Midbrain (tissue), 1 donor: ENCODE results near the gene C21orf91.

ENCODE experiments used
- DNase-seq: peaks from one replicate; lab custom pipeline; 2025; lab: John Stamatoyannopoulos, UW

Gene C21orf91

DNA sequence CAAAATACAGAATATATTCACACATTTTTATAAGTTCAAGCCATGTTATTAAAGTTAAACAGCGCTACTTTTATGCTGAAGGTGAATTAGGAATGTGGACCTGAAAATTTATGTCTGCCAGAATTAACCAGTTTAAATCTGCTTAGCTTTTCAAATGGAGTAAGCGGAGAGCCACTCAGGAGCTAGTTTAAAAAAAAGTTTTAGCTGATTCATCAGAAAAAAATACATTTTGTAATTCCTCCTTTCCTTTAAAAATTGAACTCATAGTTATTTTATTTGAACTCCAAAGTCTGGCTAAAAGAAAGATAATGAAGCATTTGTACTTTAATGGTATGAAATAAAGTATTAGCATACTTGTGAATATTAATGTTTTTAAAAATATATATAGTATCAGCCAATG lies 21.2 kb downstream of the C21orf91 start:
- no peak for DNase-seq

GRCh38 chr21:17796503-17796902 lies 22.7 kb downstream of the C21orf91 start:
- no peak for DNase-seq

DNA sequence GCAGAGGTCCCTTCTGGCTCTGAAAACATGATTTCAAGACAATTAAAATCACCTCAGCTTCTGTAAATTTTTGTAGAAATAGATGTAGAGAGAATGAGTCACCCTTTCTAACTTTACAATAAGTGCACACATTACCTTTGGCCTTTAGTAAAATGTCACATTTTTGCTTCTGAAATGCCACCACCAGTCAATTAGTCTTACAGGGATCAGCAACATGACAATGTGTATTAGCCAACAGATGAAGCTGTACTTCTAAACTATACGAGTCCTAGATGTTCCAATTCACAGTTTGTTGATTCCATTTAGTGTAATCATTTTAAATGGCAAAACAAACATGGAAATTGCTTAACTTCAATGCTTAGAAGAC lies 23.1 kb downstream of the C21orf91 start:
- DNase-seq, result no peak

DNA sequence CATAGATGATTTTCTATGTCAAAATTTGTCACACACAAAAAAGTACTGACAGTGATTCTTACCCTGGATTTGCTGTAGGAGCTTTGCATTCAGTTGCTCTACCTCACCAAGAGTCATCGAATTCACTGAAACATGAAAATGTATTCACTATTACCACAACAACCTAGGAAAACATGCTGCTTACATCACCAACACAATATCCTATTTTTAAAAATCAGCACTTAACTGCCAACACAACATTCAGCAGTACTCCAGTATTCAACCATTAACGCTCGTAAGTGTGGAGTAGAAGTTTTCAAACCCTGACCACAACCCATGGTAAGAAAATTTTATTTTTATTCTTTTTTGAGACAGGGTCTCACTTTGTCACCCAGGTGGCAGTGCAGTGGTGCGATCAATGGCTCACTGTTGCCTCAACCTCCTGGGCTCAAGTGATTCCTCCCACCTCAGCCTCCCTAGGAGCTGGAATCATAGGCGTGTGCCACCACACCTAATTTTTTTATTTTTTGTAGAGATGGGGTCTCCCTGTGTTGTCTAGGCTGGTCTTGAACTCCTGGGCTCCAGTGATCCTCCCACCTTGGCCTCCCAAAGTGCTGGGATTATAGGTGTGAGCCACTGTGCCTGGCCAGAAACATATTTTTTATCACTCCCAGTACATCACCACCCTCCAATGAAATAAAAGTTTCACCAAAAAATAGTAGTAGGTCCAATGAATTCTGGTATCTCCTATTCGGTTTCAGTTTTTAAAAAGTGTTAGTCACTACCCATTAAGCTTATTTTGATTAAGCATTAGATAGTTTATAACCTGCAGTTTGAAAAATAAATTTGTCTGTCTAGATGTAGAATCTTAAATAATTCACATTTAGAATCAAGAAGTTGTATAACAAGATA lies 23.8 kb downstream of the C21orf91 start:
- DNase-seq, result no peak

GRCh38 chr21:17794518-17795145 lies 24.5 kb downstream of the C21orf91 start:
- no peak for DNase-seq

DNA sequence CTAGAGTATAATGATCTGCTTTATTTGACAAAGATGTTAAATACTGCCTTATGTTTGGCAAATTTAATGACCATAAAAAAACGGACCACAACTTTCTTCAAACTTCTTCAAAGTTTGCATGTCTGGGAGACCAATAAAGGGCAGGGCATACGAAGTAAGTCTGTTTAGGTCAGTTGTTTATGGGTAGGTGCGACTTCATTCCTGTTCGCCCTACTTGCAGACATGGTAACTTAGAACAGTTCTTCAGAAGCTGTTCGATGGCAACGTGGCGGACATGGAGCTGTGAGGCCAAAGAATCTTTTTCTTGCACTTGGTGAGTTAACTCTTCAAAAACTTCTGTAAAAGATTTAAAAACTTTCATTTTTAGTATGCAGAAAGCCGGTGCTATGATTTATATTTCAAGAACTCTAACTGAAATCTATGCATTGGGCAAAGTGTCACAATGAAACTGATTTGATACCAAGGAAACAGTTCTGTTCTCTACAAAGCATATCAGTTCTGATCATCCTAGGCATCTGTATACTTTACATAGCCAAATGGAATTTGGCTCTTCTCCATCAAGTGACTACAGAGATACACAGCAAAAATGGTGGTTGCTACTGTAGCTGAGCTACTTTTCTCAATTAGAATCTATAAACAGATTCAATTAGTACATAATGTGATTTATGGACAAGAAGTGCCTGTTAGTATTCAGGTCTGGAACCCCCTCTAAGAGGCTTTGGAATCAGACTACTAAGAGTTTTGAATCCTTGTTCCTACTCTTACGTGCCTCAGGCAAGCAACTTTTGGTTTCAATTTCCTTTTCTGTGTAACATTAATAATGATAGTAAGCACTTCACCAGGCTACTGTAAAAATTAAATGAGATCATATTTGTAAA lies 25.7 kb downstream of the C21orf91 start:
- peak; percentile 10 for DNase-seq

DNA sequence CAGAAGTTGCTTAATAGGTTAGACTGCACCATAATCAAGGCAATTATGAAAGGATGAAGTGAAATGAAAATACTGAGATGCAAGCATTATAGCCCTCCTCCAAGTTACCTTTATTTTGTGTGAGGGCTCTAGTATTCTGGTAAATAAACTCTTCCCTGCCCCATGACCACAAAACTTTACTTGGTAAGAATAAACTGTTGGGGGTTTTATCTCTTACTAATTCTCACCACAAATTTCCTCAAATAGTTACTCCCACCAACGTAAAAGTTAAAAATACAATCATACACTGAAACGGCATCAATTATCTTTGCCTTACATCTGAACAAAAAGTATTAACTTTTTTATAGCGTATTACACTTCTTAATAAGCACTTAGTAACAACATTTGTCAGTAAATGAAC lies 29.5 kb downstream of the C21orf91 start:
- DNase-seq, result no peak

DNA sequence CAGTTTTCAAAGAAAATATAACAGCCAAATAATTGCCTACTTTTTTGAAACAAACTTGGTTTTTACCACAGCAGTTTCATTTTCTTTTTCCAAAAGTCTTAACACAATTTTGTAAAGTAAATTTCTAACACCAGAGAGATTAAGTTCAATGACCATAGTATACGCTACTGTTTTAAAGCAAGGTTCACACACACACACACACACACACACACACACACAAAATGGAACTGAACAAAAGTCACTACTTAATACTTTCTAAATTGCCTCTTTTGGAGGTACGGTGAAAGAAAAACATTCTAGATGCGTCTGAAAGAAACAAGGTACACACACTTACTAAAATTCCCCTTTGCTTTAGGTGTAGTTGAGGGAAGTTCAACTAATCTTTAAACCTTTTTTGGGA lies 30.1 kb downstream of the C21orf91 start:
- no peak for DNase-seq

DNA sequence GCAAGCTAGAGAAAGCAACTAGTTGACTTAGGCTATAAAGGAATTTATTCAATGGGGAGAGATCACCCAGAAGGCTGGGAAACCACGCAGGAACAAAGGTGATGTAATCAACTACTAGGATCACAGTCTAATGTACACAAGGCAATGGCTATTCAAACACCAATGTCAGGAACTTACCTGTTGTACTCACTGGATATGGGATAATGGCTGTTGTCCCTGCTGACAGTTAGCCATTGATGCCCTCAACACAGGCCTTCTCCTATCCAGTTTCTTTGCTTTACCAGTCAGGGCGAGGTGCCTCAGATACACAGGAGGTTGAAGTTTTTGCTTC lies 32.3 kb downstream of the C21orf91 start:
- DNase-seq, result no peak

- no peak for DNase-seq
These were observed 32.9 kb downstream of the C21orf91 start for GRCh38 chr21:17786071-17786850.

GRCh38 chr21:17785403-17785788 lies 33.8 kb downstream of the C21orf91 start:
- DNase-seq, result no peak

DNA sequence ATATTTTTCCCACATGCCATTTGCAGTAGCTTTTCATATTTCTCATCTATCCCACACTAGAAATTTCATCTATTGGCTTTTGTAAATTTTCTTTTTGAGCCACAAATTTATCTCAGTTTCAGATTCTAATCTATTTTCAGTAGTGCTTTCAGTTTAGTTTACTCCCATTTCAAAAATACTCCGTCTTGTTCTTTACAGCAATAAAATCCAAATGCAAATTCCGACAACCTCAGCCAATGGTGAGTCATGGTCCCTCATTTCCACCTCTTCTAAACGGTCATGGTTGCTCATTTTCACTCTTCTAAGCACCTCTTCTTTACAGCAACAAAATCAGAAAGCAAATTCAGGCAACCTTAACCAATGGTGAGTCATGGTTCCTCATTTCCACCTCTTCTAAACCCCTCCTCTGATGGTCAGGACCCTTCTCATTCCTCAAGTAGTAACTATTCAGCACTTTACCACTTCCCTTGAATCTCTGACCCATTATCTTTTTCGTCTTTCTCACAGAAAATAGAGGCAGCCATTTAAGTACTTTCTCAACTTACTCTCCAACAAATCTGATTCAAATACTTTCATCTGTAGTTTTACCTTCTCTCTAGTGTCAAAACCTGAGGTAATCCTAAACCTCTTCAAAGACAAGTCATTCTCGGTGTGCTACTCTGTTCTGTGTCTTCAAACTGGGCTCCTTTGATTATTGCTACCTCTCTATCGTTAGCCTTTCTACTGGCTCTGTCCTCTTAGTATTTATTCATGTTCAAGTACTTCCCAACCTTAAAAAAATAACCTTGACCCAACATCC lies 34.4 kb downstream of the C21orf91 start:
- DNase-seq, result no peak

- DNase-seq, result no peak
These were observed 35.0 kb downstream of the C21orf91 start for GRCh38 chr21:17784180-17784598.

- DNase-seq, result no peak
These were observed 35.5 kb downstream of the C21orf91 start for GRCh38 chr21:17783481-17784179.

DNA sequence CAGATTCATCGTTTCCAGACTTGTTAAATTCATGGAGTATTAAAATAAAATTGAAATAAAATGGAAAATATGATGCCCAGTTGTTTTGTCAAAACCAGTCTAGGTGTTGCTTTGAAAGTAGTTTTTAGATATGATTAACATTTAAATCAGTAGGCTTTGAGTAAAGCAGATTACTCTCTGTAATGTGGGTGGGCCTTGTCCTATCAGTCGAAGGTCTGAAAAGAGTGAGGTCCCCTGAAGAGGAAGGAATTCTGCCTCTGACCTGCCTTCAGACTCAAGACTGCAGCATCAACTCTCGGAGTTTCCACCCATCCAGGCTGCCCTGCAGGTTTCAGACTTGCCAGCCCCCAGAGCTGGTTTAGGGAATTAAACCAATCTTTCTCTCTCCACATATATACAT lies 36.2 kb downstream of the C21orf91 start:
- no peak for DNase-seq

DNA sequence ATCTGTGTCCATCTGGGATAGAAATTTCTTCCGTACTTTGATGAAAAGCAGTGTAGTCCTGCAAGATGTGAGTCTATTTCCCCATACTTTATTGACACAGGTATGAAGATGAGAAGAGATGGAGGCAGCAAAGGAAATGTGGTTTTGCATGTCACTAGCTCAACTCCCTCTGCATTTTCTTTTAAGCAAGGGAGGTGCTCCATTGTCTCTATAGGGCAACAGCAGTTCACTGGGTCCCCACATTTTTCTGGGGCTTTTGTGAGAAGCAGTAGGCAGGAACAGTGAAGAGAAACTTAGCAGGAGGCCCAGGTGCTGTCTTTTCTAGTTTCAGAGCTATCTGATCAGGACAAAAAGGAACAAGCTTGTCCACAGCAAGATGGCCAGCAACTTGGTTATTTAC lies 37.1 kb downstream of the C21orf91 start:
- DNase-seq, result no peak

GRCh38 chr21:17781524-17781923 lies 37.6 kb downstream of the C21orf91 start:
- no peak for DNase-seq

GRCh38 chr21:17780539-17780938 lies 38.6 kb downstream of the C21orf91 start:
- no peak for DNase-seq

DNA sequence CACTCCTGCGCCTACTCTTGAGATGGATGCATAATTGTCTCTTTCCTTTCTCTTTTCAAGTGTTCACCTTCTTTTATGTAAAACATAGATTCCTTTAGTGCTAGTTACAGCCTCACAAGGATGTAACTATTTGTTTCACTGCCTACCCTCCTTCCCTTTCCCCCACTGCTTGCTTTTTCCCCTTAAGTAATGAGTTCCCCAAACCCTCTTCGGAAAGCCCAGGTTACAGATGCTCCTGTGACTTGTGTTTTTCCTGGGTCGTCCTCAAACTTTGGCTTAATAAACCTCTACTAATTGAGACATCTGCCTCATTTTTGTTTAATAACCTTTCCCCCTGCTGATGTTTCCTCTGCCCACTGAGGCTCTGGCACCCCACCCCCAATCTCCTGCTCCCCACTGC lies 39.2 kb downstream of the C21orf91 start:
- DNase-seq, result no peak

DNA sequence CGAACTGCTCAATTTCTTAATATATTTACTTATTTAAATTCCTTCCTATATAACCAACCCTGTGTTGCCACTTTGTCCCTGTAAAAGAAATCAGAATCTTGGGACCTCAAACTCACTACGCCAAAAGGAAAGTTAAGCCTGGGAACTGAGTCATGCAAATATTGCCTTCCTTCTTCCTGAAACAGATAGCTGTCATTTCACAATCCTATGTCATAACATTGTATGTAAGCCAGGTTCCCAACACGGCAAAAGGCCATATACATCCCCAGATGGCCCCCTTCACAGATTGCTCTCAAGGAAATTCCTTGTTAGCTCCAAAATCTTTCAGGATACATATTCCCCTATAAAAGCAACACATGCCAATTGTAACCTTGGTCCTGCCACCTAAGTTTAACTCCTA lies 39.7 kb downstream of the C21orf91 start:
- DNase-seq, result no peak
